GM23248 (cell line): Measurements from ENCODE around the gene ELOVL4.

ENCODE experiments used
- EZH2 ChIP-seq: fragments of 200-600 bp; sonication (generic); IDR thresholded peaks from 2 replicates; pipeline ENCODE4 v1.6.1; 2018; ENCODE audit warnings: antibody characterized with exemption, mild to moderate bottlenecking; ENCODE audit not compliant: insufficient read depth, poor library complexity, severe bottlenecking
- EZH2phosphoT487 ChIP-seq: fragments of 200-600 bp; sonication (generic); IDR thresholded peaks from 2 replicates; pipeline ENCODE4 v1.6.1; 2018; ENCODE audit warnings: antibody characterized with exemption, moderate library complexity, mild to moderate bottlenecking, low read depth; ENCODE audit not compliant: insufficient read depth

GRCh38 chr6:79954849-79955248 is 7.5 kb upstream of the ELOVL4 start:
- TF ChIP-seq EZH2 (no peak), EZH2phosphoT487 (no peak)
